ENCODE data around the gene ERP27. TPM values are rescaled to one million over a fixed set of nuclear protein-coding genes. Genes with fewer than 3 reads are reported as not detected.

Gene ERP27
- total RNA-seq, 2 donors from 2014 or later = 2.4 TPM; not detected in 1

DNA sequence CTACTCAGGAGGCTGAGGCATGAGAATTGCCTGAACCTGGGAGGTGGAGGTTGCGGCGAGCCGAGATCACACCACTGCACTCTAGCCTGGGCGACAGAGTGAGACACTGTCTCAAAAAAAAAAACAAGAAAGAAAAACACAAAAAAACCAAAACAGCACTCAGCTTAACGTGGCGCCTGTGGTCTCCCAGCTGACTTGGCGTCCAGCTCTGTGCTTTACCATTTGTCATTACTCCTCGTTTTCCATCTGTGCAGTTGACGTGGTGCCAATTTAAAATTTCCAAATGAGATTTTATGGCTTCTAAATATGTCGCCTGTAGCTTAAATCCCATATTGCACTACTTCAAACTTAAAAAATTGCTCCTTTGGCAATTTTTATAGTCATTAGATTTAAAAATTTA lies 54.7 kb downstream of the ERP27 start:
- Histone ChIP-seq H3K4me1 (ENCODE audit: control insufficient read depth in 1 of 2, low read depth in 2 of 2) (peaks cover 12 to 26% of the 10 kb centered on the region in 2 donors), H3K9me3 (no peaks in the 10 kb centered on the region), H3K27me3 (replicated peaks; ENCODE audit: insufficient read depth) (no peaks in the 10 kb centered on the region), H3K27ac (peak overlapping the region; percentile 83 to 91), H3K36me3 (peaks cover 17% of the 10 kb centered on the region), H3K4me3 (peak overlapping the region; percentile 83)
- TF ChIP-seq, protein P1, sequence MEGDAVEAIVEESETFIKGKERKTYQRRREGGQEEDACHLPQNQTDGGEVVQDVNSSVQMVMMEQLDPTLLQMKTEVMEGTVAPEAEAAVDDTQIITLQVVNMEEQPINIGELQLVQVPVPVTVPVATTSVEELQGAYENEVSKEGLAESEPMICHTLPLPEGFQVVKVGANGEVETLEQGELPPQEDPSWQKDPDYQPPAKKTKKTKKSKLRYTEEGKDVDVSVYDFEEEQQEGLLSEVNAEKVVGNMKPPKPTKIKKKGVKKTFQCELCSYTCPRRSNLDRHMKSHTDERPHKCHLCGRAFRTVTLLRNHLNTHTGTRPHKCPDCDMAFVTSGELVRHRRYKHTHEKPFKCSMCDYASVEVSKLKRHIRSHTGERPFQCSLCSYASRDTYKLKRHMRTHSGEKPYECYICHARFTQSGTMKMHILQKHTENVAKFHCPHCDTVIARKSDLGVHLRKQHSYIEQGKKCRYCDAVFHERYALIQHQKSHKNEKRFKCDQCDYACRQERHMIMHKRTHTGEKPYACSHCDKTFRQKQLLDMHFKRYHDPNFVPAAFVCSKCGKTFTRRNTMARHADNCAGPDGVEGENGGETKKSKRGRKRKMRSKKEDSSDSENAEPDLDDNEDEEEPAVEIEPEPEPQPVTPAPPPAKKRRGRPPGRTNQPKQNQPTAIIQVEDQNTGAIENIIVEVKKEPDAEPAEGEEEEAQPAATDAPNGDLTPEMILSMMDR (IDR thresholded peaks at IDR 0.05) = no peak
- ATAC-seq (ENCODE audit: insufficient number of reproducible peaks, low FRiP score, low read depth) = no peak
- DNase-seq (ENCODE audit: low spot score) = no peak

DNA sequence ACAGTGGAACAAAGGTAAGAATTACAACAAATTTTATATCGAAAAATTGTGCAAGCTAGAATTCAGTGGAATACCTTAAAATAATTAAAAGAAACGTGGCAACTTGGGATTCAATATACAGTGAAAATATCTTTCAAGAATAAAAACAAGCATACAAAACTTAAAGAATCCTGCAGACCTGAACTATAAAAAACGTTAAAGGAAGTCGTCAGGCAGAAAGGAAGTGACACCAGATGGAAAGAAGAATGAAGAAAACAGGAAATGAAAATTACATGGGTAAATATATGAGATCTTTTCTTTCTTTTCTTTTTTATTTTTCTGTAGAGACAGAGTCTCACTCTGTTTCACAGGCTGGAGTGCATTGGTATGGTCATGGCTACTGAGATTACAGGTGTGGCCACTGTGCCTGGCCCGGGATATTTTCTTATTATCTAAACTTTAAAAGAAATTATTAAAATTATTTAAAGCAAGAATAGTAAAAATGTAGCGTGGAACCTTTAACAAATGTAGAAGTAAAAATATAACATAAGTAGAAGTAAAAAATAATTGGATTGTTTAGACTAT lies 57.4 kb downstream of the ERP27 start:
- DNase-seq (ENCODE audit: low spot score) = no peak
- Histone ChIP-seq H3K27ac (peak overlapping the region in 1 of 2 donors; percentile 24), H3K4me1 (ENCODE audit: control insufficient read depth in 1 of 2, low read depth in 2 of 2) (peaks cover 6 to 15% of the 10 kb centered on the region in 2 donors), H3K4me3 (no peak overlapping the region), H3K36me3 (peaks cover 17% of the 10 kb centered on the region), H3K9me3 (no peaks in the 10 kb centered on the region), H3K27me3 (replicated peaks; ENCODE audit: insufficient read depth) (no peaks in the 10 kb centered on the region)
- ATAC-seq (ENCODE audit: insufficient number of reproducible peaks, low FRiP score, low read depth) = no peak
- TF ChIP-seq, protein P1 (IDR thresholded peaks at IDR 0.05) = no peak

DNA sequence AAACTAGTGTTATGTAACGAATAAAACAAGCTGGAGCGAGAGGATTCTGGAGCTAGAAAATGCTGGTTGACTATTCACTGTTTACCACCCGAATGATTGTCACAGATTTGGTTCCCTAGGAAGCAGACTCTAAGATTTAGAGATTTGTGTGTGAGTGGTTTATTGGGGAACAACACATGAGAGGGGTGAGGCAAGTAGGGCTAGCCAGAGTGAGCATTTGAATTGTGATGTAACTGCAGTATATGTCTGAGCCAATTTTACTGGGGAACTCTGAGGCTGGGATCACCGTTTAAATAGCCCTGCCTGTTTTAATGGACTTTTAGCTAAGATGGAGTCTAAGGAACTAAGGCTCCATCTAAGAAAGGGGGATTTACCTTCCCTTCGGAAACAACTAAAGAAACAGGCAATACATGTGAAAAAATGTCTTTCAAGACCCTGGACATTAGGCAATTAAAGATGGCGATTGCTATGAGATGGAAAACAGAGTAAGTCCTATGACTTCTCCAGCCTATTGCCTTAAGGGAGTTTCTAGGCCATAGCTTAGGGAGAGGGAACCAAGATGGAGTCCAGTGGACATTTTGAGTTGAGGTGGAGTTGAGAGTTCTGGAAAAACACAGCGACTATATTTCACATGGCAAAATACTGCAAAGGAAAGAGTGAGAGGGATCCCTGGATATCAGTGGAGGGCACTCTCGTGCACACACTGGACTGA lies 59.0 kb downstream of the ERP27 start:
- peak; percentile 51 for ATAC-seq (ENCODE audit: insufficient number of reproducible peaks, low FRiP score, low read depth)
- H3K27me3 ChIP-seq (replicated peaks; ENCODE audit: insufficient read depth) = no peaks in the 10 kb centered on the region
- H3K9me3 ChIP-seq = no peaks in the 10 kb centered on the region
- H3K4me1 ChIP-seq (ENCODE audit: control insufficient read depth in 1 of 2, low read depth in 2 of 2) = peaks cover 6 to 14% of the 10 kb centered on the region in 2 donors
- TF ChIP-seq, protein P1 (IDR thresholded peaks at IDR 0.05) = no peak
- no peak for DNase-seq (ENCODE audit: low spot score)
- H3K4me3 ChIP-seq = no peak overlapping the region
- peaks cover 17% of the 10 kb centered on the region for H3K36me3 ChIP-seq
- H3K27ac ChIP-seq = no peak overlapping the region

DNA sequence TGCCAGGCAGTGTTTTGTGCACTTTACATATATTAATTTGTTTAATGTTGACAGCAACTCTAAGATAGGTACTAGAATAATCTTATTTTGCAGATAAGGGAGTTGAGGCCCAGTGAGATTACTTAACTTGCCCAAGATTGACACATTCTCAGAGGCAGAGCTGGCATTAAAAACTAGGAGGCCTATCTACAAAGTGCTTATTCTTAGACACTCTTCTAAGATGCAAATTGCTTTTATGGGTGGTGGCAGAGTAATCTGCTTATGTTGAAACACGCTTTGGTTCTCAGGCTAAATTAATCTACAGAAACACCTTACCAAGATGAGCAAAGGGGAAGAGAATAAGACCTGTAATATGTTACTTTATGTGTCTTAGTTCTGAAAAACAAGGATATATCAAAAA lies 59.8 kb downstream of the ERP27 start:
- ATAC-seq (ENCODE audit: insufficient number of reproducible peaks, low FRiP score, low read depth) = no peak
- H3K4me3 ChIP-seq = no peak overlapping the region
- H3K36me3 ChIP-seq = peaks cover 17% of the 10 kb centered on the region
- no peaks in the 10 kb centered on the region for H3K9me3 ChIP-seq
- no peak for DNase-seq (ENCODE audit: low spot score)
- H3K27me3 ChIP-seq (replicated peaks; ENCODE audit: insufficient read depth) = no peaks in the 10 kb centered on the region
- peak overlapping the region in 1 of 2 donors; percentile 2 for H3K27ac ChIP-seq
- TF ChIP-seq, protein P1 (IDR thresholded peaks at IDR 0.05) = no peak
- peaks cover 6 to 14% of the 10 kb centered on the region in 2 donors for H3K4me1 ChIP-seq (ENCODE audit: control insufficient read depth in 1 of 2, low read depth in 2 of 2)

DNA sequence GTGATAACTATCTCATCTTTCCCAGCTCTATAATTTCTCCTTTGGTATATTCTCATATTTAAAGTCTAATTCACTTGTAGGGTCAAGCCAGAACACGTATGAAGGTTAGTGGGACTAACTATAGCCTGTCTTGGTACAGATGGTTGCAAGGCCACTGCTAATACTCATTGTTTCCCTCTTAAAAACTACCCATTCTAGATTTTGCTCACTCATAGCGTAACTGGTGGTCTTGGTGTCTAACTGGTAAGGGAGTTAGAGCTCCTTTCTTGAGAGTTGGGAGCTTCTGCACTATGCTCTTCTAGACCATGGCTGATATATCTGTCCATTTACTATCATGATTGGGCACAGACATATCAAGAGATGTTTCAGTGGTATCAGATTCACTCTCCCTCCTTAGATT lies 61.5 kb downstream of the ERP27 start:
- Histone ChIP-seq H3K4me3 (no peak overlapping the region), H3K36me3 (peaks cover 2% of the 10 kb centered on the region), H3K9me3 (no peaks in the 10 kb centered on the region), H3K27ac (no peak overlapping the region), H3K27me3 (replicated peaks; ENCODE audit: insufficient read depth) (no peaks in the 10 kb centered on the region), H3K4me1 (ENCODE audit: control insufficient read depth in 1 of 2, low read depth in 2 of 2) (peaks cover 0 to 4% of the 10 kb centered on the region in 2 donors)
- ATAC-seq (ENCODE audit: insufficient number of reproducible peaks, low FRiP score, low read depth) = no peak
- TF ChIP-seq, protein P1 (IDR thresholded peaks at IDR 0.05) = no peak
- no peak for DNase-seq (ENCODE audit: low spot score)
